Measurements from ENCODE around the gene CEBPB. TPM values are rescaled to one million over a fixed set of nuclear protein-coding genes. Genes with fewer than 3 reads are reported as not detected.

CEBPB gene
- total RNA-seq, 1 donor from 2014 or later = 33.8 TPM

DNA sequence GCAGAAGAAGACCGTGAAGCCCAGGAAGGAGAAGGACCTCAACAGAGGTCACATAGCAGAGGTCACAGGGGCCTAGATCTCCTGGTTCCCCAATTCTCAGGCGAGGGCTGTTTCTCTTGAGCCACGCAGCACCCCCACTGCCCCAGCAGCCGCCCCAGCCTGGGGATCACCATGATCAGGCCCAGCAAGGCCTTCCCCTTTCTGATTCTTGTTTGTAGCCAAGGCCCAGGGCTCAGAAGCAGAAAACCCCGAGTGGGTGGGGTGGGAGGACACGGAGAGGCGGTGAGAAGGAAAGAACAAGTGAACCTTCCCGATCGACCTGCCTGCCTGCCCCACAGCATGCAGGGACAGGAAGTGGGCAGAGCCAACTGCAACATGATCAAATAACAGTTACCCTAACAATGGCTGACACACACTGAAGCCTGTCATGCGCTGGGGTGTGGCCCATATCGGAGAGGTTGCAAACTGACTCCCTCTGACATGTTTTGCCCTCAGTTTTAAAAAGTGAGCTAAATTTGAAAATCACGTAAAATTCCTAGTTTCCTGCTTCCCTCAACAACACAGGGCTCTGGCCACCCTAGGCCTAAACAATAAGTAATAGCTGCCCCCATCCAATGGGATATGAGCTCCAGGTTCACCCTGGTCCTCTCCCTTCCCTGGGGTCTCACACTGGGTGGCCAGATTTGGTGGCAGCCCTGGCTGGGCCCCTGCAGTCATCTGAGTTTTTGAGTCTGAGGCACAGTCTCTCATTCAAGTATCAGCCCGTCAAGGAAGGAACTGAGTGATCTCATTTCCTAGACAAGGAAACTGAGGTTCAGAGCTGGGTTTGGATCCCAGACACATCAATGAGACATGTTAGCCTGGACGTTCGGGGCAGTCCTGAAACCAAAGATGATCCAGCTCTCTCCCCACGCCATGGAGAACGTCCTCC is 43.6 kb upstream of the CEBPB start:
- Histone ChIP-seq H3K27ac (ENCODE audit: low read depth, low read length) (peak overlapping the region; percentile 75), H3K4me2 (ENCODE audit: low read length) (peak overlapping the region; percentile 53), H4K20me1 (ENCODE audit: insufficient read depth, low read length) (peaks cover 45% of the 10 kb centered on the region), H3K9me3 (ENCODE audit: insufficient read depth, low read depth, low read length) (no peaks in the 10 kb centered on the region), H2AFZ (ENCODE audit: low read depth, low read length) (no peak overlapping the region), H3K36me3 (ENCODE audit: insufficient read depth, low read length) (peaks cover 15% of the 10 kb centered on the region), H3K4me1 (ENCODE audit: insufficient read depth, low read length) (peaks cover 59% of the 10 kb centered on the region), H3K4me3 (ENCODE audit: insufficient read depth, low read depth, low read length) (peak overlapping the region; percentile 17), H3K9ac (ENCODE audit: low read length) (peak overlapping the region; percentile 66), H3K79me2 (ENCODE audit: insufficient read depth, low read length) (peaks cover 81% of the 10 kb centered on the region), H3K27me3 (ENCODE audit: insufficient read depth, low read length) (no peaks in the 10 kb centered on the region)
- Mint-ChIP-seq H3K4me3 (ENCODE audit: unreplicated experiment) (peak overlapping the region; percentile 50), H3K27me3 (ENCODE audit: low read depth, unreplicated experiment) (no peaks in the 10 kb centered on the region), H3K36me3 (ENCODE audit: low read depth, unreplicated experiment) (peaks cover 23% of the 10 kb centered on the region), H3K4me1 (ENCODE audit: low read depth, unreplicated experiment) (peaks cover 45% of the 10 kb centered on the region), H3K27ac (ENCODE audit: unreplicated experiment) (peak overlapping the region; percentile 85), H3K9me3 (ENCODE audit: unreplicated experiment) (no peaks in the 10 kb centered on the region)
- no peak for TF ChIP-seq EZH2 (IDR thresholded peaks at IDR 0.05; ENCODE audit: insufficient read depth, low read length)
- TF ChIP-seq, protein P1, sequence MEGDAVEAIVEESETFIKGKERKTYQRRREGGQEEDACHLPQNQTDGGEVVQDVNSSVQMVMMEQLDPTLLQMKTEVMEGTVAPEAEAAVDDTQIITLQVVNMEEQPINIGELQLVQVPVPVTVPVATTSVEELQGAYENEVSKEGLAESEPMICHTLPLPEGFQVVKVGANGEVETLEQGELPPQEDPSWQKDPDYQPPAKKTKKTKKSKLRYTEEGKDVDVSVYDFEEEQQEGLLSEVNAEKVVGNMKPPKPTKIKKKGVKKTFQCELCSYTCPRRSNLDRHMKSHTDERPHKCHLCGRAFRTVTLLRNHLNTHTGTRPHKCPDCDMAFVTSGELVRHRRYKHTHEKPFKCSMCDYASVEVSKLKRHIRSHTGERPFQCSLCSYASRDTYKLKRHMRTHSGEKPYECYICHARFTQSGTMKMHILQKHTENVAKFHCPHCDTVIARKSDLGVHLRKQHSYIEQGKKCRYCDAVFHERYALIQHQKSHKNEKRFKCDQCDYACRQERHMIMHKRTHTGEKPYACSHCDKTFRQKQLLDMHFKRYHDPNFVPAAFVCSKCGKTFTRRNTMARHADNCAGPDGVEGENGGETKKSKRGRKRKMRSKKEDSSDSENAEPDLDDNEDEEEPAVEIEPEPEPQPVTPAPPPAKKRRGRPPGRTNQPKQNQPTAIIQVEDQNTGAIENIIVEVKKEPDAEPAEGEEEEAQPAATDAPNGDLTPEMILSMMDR (IDR thresholded peaks at IDR 0.05; ENCODE audit: insufficient read depth, low read depth, low read length) = no peak
- FAIRE-seq = no peak
- DNase-seq (ENCODE audit: low read depth) = peak; percentile 41

GRCh38 chr20:50149481-50150254 is 41.0 kb upstream of the CEBPB start:
- Histone ChIP-seq H3K79me2 (ENCODE audit: insufficient read depth, low read length) (peaks cover 88% of the 10 kb centered on the region), H3K27ac (ENCODE audit: low read depth, low read length) (no peak overlapping the region), H3K4me2 (ENCODE audit: low read length) (peak overlapping the region; percentile 47), H3K36me3 (ENCODE audit: insufficient read depth, low read length) (peaks cover 7% of the 10 kb centered on the region), H3K4me3 (ENCODE audit: insufficient read depth, low read depth, low read length) (no peak overlapping the region), H3K9ac (ENCODE audit: low read length) (peak overlapping the region; percentile 5), H3K27me3 (ENCODE audit: insufficient read depth, low read length) (no peaks in the 10 kb centered on the region), H4K20me1 (ENCODE audit: insufficient read depth, low read length) (peaks cover 44% of the 10 kb centered on the region), H3K9me3 (ENCODE audit: insufficient read depth, low read depth, low read length) (no peaks in the 10 kb centered on the region), H2AFZ (ENCODE audit: low read depth, low read length) (no peak overlapping the region), H3K4me1 (ENCODE audit: insufficient read depth, low read length) (peaks cover 62% of the 10 kb centered on the region)
- no peak for FAIRE-seq
- TF ChIP-seq EZH2 (IDR thresholded peaks at IDR 0.05; ENCODE audit: insufficient read depth, low read length) = no peak
- TF ChIP-seq, protein P1 (IDR thresholded peaks at IDR 0.05; ENCODE audit: insufficient read depth, low read depth, low read length) = no peak
- H3K9me3 Mint-ChIP-seq (ENCODE audit: unreplicated experiment) = peaks cover 2% of the 10 kb centered on the region
- no peak for DNase-seq (ENCODE audit: low read depth)
- no peak overlapping the region for H3K27ac Mint-ChIP-seq (ENCODE audit: unreplicated experiment)
- H3K27me3 Mint-ChIP-seq (ENCODE audit: low read depth, unreplicated experiment) = no peaks in the 10 kb centered on the region
- H3K4me1 Mint-ChIP-seq (ENCODE audit: low read depth, unreplicated experiment) = peaks cover 37% of the 10 kb centered on the region
- H3K4me3 Mint-ChIP-seq (ENCODE audit: unreplicated experiment) = peak overlapping the region; percentile 77
- H3K36me3 Mint-ChIP-seq (ENCODE audit: low read depth, unreplicated experiment) = peaks cover 16% of the 10 kb centered on the region

All from astrocyte (in vitro differentiated cells and primary cell).